ENCODE measurements around the gene SLC15A4. TPM values are rescaled to one million over a fixed set of nuclear protein-coding genes. Genes with fewer than 3 reads are reported as not detected.
"Not testable (repeated sequence)": the region's sequence is repeated elsewhere in the genome, so short reads cannot be mapped to it uniquely, and the experiment has no call there.

SLC15A4 gene
- total RNA-seq, 1 donor from 2014 or later, result 35.0 TPM

GRCh38 chr12:128806573-128806972 is 17.2 kb downstream of the SLC15A4 start:
- H3K9me3 ChIP-seq (ENCODE audit: control insufficient read depth in 3 of 3, low read length in 3 of 3), result no peaks in the 10 kb centered on the region
- H3K4me1 ChIP-seq (ENCODE audit: control insufficient read depth in 3 of 3, insufficient read depth in 3 of 3, low read length in 3 of 3), result peaks cover 54 to 59% (median 55%) of the 10 kb centered on the region in 3 donors
- peak overlapping the region; percentile 43 for H3K27ac ChIP-seq (ENCODE audit: low read depth, low read length)
- peaks cover 13 to 30% (median 21%) of the 10 kb centered on the region in 3 donors for H3K36me3 ChIP-seq (ENCODE audit: control insufficient read depth in 3 of 3, insufficient read depth in 3 of 3, low read length in 3 of 3)
- H3K9ac ChIP-seq (ENCODE audit: low read depth in 1 of 3, low read length in 3 of 3), result no peak overlapping the region
- no peaks in the 10 kb centered on the region for H3K27me3 ChIP-seq (ENCODE audit: control insufficient read depth in 3 of 3, insufficient read depth in 3 of 3, low read length in 3 of 3)
- no peak overlapping the region for H3K4me3 ChIP-seq (ENCODE audit: low read length in 3 of 3)

DNA sequence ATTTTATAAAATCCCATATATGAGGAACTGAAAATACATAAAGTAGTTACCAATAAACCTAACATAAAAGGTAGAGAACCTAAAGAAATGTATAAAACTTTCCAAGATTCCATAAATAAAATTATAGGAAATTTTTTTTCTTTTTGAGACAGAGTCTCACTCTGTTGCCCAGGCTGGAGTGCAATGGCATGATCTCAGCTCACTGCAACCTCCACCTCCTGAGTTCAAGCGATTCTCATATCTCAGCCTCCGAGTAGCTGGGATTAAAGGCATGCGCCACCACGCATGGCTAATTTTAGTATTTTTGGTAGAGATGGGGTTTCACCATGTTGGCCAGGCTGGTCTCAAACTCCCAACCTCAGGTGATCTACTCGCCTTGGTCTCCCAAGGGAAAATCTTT is 18.4 kb downstream of the SLC15A4 start:
- not testable (repeated sequence) for H3K9me3 ChIP-seq (ENCODE audit: control insufficient read depth in 3 of 3, low read length in 3 of 3); H3K27me3 ChIP-seq (ENCODE audit: control insufficient read depth in 3 of 3, insufficient read depth in 3 of 3, low read length in 3 of 3); H3K4me3 ChIP-seq (ENCODE audit: low read length in 3 of 3); H3K27ac ChIP-seq (ENCODE audit: low read depth, low read length); H3K9ac ChIP-seq (ENCODE audit: low read depth in 1 of 3, low read length in 3 of 3)
- Histone ChIP-seq H3K4me1 (ENCODE audit: control insufficient read depth in 3 of 3, insufficient read depth in 3 of 3, low read length in 3 of 3) (peaks cover 47 to 56% (median 52%) of the 10 kb centered on the region in 3 donors), H3K36me3 (ENCODE audit: control insufficient read depth in 3 of 3, insufficient read depth in 3 of 3, low read length in 3 of 3) (peaks cover 21 to 38% (median 26%) of the 10 kb centered on the region in 3 donors)

- H3K4me3 ChIP-seq (ENCODE audit: low read length in 3 of 3), result no peak overlapping the region
- H3K27ac ChIP-seq (ENCODE audit: low read depth, low read length), result no peak overlapping the region
- H3K27me3 ChIP-seq (ENCODE audit: control insufficient read depth in 3 of 3, insufficient read depth in 3 of 3, low read length in 3 of 3), result no peaks in the 10 kb centered on the region
- H3K9ac ChIP-seq (ENCODE audit: low read depth in 1 of 3, low read length in 3 of 3), result no peak overlapping the region
- H3K9me3 ChIP-seq (ENCODE audit: control insufficient read depth in 3 of 3, low read length in 3 of 3), result no peaks in the 10 kb centered on the region
- peaks cover 25 to 44% (median 29%) of the 10 kb centered on the region in 3 donors for H3K36me3 ChIP-seq (ENCODE audit: control insufficient read depth in 3 of 3, insufficient read depth in 3 of 3, low read length in 3 of 3)
- H3K4me1 ChIP-seq (ENCODE audit: control insufficient read depth in 3 of 3, insufficient read depth in 3 of 3, low read length in 3 of 3), result peaks cover 41 to 53% (median 46%) of the 10 kb centered on the region in 3 donors
Measured at GRCh38 chr12:128804762-128805161, 19.0 kb downstream of the SLC15A4 start.

- Histone ChIP-seq H3K27ac (ENCODE audit: low read depth, low read length) (peak overlapping the region; percentile 78), H3K27me3 (ENCODE audit: control insufficient read depth in 3 of 3, insufficient read depth in 3 of 3, low read length in 3 of 3) (no peaks in the 10 kb centered on the region), H3K4me1 (ENCODE audit: control insufficient read depth in 3 of 3, insufficient read depth in 3 of 3, low read length in 3 of 3) (peaks cover 41 to 52% (median 46%) of the 10 kb centered on the region in 3 donors), H3K4me3 (ENCODE audit: low read length in 3 of 3) (no peak overlapping the region), H3K9ac (ENCODE audit: low read depth in 1 of 3, low read length in 3 of 3) (peak overlapping the region in 2 of 3 donors; percentile 52 to 66), H3K36me3 (ENCODE audit: control insufficient read depth in 3 of 3, insufficient read depth in 3 of 3, low read length in 3 of 3) (peaks cover 30 to 51% (median 34%) of the 10 kb centered on the region in 3 donors), H3K9me3 (ENCODE audit: control insufficient read depth in 3 of 3, low read length in 3 of 3) (no peaks in the 10 kb centered on the region)
Measured at GRCh38 chr12:128803788-128804187, 20.0 kb downstream of the SLC15A4 start.

DNA sequence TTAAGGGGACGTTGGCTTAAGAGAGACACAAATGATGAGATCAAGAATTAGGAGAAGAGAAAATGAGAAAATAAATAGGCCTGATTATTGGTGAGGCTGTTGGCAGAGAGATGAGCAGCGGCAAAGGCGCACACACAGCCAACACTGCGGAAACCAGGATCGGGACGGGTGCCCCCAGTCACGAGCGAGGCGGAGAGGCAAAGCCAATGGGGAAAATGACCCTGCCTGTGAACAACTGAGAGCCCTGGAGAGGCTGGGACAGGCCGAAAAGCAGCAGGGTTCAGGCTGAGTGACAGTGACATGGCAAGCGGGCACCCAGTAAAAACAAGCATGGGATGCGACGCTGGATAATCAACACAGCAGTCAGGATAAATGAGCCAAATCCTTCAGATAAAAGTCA is 21.0 kb downstream of the SLC15A4 start:
- Histone ChIP-seq H3K36me3 (ENCODE audit: control insufficient read depth in 3 of 3, insufficient read depth in 3 of 3, low read length in 3 of 3) (peaks cover 24 to 48% (median 26%) of the 10 kb centered on the region in 3 donors), H3K27ac (ENCODE audit: low read depth, low read length) (peak overlapping the region; percentile 78), H3K27me3 (ENCODE audit: control insufficient read depth in 3 of 3, insufficient read depth in 3 of 3, low read length in 3 of 3) (no peaks in the 10 kb centered on the region), H3K4me1 (ENCODE audit: control insufficient read depth in 3 of 3, insufficient read depth in 3 of 3, low read length in 3 of 3) (peaks cover 51 to 59% (median 53%) of the 10 kb centered on the region in 3 donors), H3K9ac (ENCODE audit: low read depth in 1 of 3, low read length in 3 of 3) (peak overlapping the region; percentile 8 to 76 (median 52)), H3K9me3 (ENCODE audit: control insufficient read depth in 3 of 3, low read length in 3 of 3) (no peaks in the 10 kb centered on the region), H3K4me3 (ENCODE audit: low read length in 3 of 3) (peak overlapping the region in 1 of 3 donors; percentile 2)

GRCh38 chr12:128801879-128802391 is 21.8 kb downstream of the SLC15A4 start:
- H3K4me3 ChIP-seq (ENCODE audit: low read length in 3 of 3), result peak overlapping the region in 1 of 3 donors; percentile 2
- H3K4me1 ChIP-seq (ENCODE audit: control insufficient read depth in 3 of 3, insufficient read depth in 3 of 3, low read length in 3 of 3), result peaks cover 55 to 60% (median 59%) of the 10 kb centered on the region in 3 donors
- H3K36me3 ChIP-seq (ENCODE audit: control insufficient read depth in 3 of 3, insufficient read depth in 3 of 3, low read length in 3 of 3), result peaks cover 18 to 52% (median 26%) of the 10 kb centered on the region in 3 donors
- H3K27me3 ChIP-seq (ENCODE audit: control insufficient read depth in 3 of 3, insufficient read depth in 3 of 3, low read length in 3 of 3), result no peaks in the 10 kb centered on the region
- H3K9ac ChIP-seq (ENCODE audit: low read depth in 1 of 3, low read length in 3 of 3), result peak overlapping the region; percentile 8 to 76 (median 52)
- H3K9me3 ChIP-seq (ENCODE audit: control insufficient read depth in 3 of 3, low read length in 3 of 3), result no peaks in the 10 kb centered on the region
- peak overlapping the region; percentile 78 for H3K27ac ChIP-seq (ENCODE audit: low read depth, low read length)

DNA sequence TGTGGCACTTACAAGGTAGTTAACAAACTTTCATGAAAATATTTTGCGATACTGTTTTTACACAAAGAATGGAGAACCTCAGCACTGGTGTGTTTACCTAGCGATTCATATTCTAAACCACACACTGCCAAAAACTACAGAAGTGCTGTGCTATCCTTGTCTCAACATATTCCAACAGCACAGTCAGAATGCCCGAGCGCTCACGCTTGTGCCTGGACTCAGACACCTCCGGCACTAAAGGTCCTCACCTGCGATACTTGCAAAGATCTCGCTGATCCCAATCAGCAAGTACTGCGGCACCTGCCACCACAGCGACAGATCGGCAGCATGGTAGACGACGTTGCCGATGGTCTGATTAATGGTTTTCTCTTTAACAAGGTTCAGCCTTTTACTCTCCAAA is 23.2 kb downstream of the SLC15A4 start:
- Histone ChIP-seq H3K27me3 (ENCODE audit: control insufficient read depth in 3 of 3, insufficient read depth in 3 of 3, low read length in 3 of 3) (no peaks in the 10 kb centered on the region), H3K4me1 (ENCODE audit: control insufficient read depth in 3 of 3, insufficient read depth in 3 of 3, low read length in 3 of 3) (peaks cover 62 to 71% (median 68%) of the 10 kb centered on the region in 3 donors), H3K27ac (ENCODE audit: low read depth, low read length) (no peak overlapping the region)

GRCh38 chr12:128798571-128799341 is 25.0 kb downstream of the SLC15A4 start:
- H3K4me1 ChIP-seq (ENCODE audit: control insufficient read depth in 3 of 3, insufficient read depth in 3 of 3, low read length in 3 of 3), result peaks cover 61 to 79% (median 72%) of the 10 kb centered on the region in 3 donors

More for the DNA sequence above, 23.2 kb downstream of the SLC15A4 start:
- Histone ChIP-seq H3K36me3 (ENCODE audit: control insufficient read depth in 3 of 3, insufficient read depth in 3 of 3, low read length in 3 of 3) (peaks cover 18 to 55% (median 33%) of the 10 kb centered on the region in 3 donors), H3K9ac (ENCODE audit: low read depth in 1 of 3, low read length in 3 of 3) (peak overlapping the region in 1 of 3 donors; percentile 46), H3K4me3 (ENCODE audit: low read length in 3 of 3) (no peak overlapping the region), H3K9me3 (ENCODE audit: control insufficient read depth in 3 of 3, low read length in 3 of 3) (no peaks in the 10 kb centered on the region)

DNA sequence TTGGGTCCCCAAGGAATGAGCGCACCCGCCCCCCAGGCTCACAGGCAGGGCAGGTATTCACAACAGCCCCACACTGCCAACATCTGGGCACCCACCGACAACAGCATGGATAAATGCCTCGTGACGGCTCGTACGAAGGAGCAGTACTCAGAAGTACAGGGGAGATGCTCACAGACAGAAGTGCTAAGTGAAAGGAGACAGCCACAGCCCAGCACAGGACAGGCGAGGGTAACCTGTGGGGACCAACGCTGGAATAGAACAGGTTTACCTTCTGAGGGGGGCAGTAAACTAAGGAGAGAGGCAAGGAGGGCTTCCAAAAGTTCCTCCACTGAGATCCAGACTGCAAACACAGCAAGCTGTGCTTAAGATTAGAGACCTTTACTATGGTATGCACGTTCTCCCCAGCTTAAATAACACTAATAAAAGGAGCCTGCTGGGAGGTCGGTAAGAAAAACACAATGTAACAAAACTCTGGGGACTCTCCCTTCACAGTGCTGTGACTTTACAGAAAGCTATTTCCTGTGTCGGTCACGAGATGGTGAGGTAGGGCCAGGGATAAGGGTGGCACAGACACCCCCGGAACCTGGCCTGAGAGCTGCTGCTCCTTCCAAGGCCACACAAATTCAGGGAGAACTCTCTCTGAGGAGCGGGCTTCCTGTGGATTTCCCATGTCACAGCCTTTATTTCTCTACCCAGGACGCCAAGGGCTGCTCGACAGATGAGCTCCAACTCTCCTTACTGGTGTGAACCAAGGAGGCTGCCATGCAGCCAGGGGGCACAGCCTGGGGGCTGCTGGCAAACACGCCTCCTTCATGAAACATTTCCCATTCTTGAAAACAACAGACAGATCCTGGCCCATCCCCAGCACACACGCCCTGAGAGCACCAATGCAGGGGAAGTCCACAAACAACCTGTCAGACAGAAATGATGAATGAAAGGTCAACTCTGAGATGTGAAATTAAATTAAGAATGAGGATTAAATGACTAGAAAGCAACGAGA is 26.3 kb downstream of the SLC15A4 start:
- Histone ChIP-seq H3K4me1 (ENCODE audit: control insufficient read depth in 3 of 3, insufficient read depth in 3 of 3, low read length in 3 of 3) (peaks cover 48 to 65% (median 59%) of the 10 kb centered on the region in 3 donors), H3K4me3 (ENCODE audit: low read length in 3 of 3) (no peak overlapping the region), H3K36me3 (ENCODE audit: control insufficient read depth in 3 of 3, insufficient read depth in 3 of 3, low read length in 3 of 3) (peaks cover 45 to 66% (median 57%) of the 10 kb centered on the region in 3 donors), H3K9ac (ENCODE audit: low read depth in 1 of 3, low read length in 3 of 3) (peak overlapping the region; percentile 2 to 62 (median 59)), H3K27me3 (ENCODE audit: control insufficient read depth in 3 of 3, insufficient read depth in 3 of 3, low read length in 3 of 3) (no peaks in the 10 kb centered on the region), H3K9me3 (ENCODE audit: control insufficient read depth in 3 of 3, low read length in 3 of 3) (no peaks in the 10 kb centered on the region), H3K27ac (ENCODE audit: low read depth, low read length) (peak overlapping the region; percentile 64)

More at GRCh38 chr12:128798571-128799341, 25.0 kb downstream of the SLC15A4 start:
- Histone ChIP-seq H3K9me3 (ENCODE audit: control insufficient read depth in 3 of 3, low read length in 3 of 3) (no peaks in the 10 kb centered on the region), H3K27me3 (ENCODE audit: control insufficient read depth in 3 of 3, insufficient read depth in 3 of 3, low read length in 3 of 3) (no peaks in the 10 kb centered on the region), H3K27ac (ENCODE audit: low read depth, low read length) (peak overlapping the region; percentile 52), H3K4me3 (ENCODE audit: low read length in 3 of 3) (peak overlapping the region in 1 of 3 donors; percentile 17), H3K9ac (ENCODE audit: low read depth in 1 of 3, low read length in 3 of 3) (peak overlapping the region in 2 of 3 donors; percentile 8 to 71), H3K36me3 (ENCODE audit: control insufficient read depth in 3 of 3, insufficient read depth in 3 of 3, low read length in 3 of 3) (peaks cover 34 to 66% (median 48%) of the 10 kb centered on the region in 3 donors)
